K562 (cell line): ENCODE measurements around the gene SYT3. TPM values are rescaled to one million over a fixed set of nuclear protein-coding genes. Genes with fewer than 3 reads are reported as not detected.

Experiments used
- ATAC-seq: fragments of 200-7000 bp; cut with Tn5 transposase; 3 replicates; pipeline ENCODE4 v1.9.1; 2020; ENCODE audit warnings: moderate library complexity
- BruUV-seq: library from RNA; stranded (reverse); fragments of 400-500 nt; replicated peaks from 2 replicates; lab custom pipeline; 2021; lab: Mats Ljungman, UMichigan
- CTCF ChIA-PET: fragments of 300-600 bp; formaldehyde crosslinking; extraction: SDS; loops from one replicate; lab custom pipeline; 2021; ENCODE audit warnings: low intra/inter-chr PET ratio; lab: Yijun Ruan, JAX
- POLR2A ChIA-PET: fragments of 300-600, 350-650 bp; sonication (Branson Sonifier 250); formaldehyde crosslinking; extraction: SDS; loops from one replicate; lab custom pipeline; 2021; ENCODE audit warnings: antibody characterized with exemption, inconsistent platforms; lab: Yijun Ruan, JAX
- DNase-seq, 4 experiments: peaks; one replicate each; pipeline versions ENCODE4 v3.0.0 to v3.0.0-alpha.2; 2011 to 2018; ENCODE audit warnings: low spot score in 3 of 4, mixed read lengths in 3 of 4; ENCODE audit errors: extremely low read depth in 1 of 4
- FAIRE-seq: peaks from 2 replicates; lab custom pipeline; 2011; peaks lifted over from hg19 to GRCh38; lab: Jason Lieb, UNC
- H2AFZ ChIP-seq: 2 replicates; pipeline ENCODE4 v1.6.0; 2011; ENCODE audit warnings: low read depth, low read length, control low read depth, inconsistent platforms
- H3K27ac ChIP-seq: fragments of 200-600 bp; 3 replicates; pipeline ENCODE4 v1.8.0; 2011; ENCODE audit warnings: low read depth, mild to moderate bottlenecking, control low read depth, inconsistent platforms, low read length, moderate library complexity, mixed read lengths; ENCODE audit errors: extremely low read depth
- H3K27me3 ChIP-seq, 2 experiments: fragments of 300-600 bp in 1 of 2; 2 replicates in 1 of 2; 3 replicates in 1 of 2; pipeline versions ENCODE4 v1.6.0 to v1.8.0; 2011; ENCODE audit warnings: inconsistent platforms in 2 of 2, low read length in 2 of 2, mild to moderate bottlenecking in 1 of 2, mixed read lengths in 1 of 2, moderate library complexity in 1 of 2; ENCODE audit not compliant: control insufficient read depth in 2 of 2, insufficient read depth in 2 of 2
- H3K36me3 ChIP-seq: fragments of 300-600 bp; 3 replicates; pipeline ENCODE4 v1.8.0; 2011; ENCODE audit warnings: mild to moderate bottlenecking, low read length, inconsistent platforms; ENCODE audit not compliant: control insufficient read depth, insufficient read depth
- H3K4me1 ChIP-seq, 2 experiments: fragments of 200-600 bp in 1 of 2; replicated peaks in 1 of 2; 2 replicates in 1 of 2; 3 replicates in 1 of 2; pipeline versions ENCODE4 v1.5.1 to v1.8.0; 2011; ENCODE audit warnings: inconsistent platforms in 2 of 2, low read length in 2 of 2, mild to moderate bottlenecking in 1 of 2, mixed read lengths in 1 of 2, moderate library complexity in 1 of 2; ENCODE audit not compliant: control insufficient read depth in 2 of 2, insufficient read depth in 2 of 2
- H3K4me2 ChIP-seq: 2 replicates; pipeline ENCODE4 v1.6.1; 2011; ENCODE audit warnings: low read length, control low read depth, inconsistent platforms, mixed read lengths; ENCODE audit not compliant: insufficient read depth
- H3K4me3 ChIP-seq: fragments of 200-600 bp; sonication (generic), shearing (Covaris generic); 2 replicates; pipeline ENCODE4 v1.5.1; 2016; ENCODE audit warnings: control low read depth, inconsistent platforms
- H3K79me2 ChIP-seq: fragments of 200-600 bp; 3 replicates; pipeline ENCODE4 v1.8.0; 2011; ENCODE audit warnings: low read length, inconsistent platforms; ENCODE audit not compliant: control insufficient read depth, insufficient read depth
- H3K9ac ChIP-seq, 2 experiments: 2 replicates each; pipeline versions ENCODE4 v1.6.0 to v1.6.1; 2011; ENCODE audit warnings: low read depth in 2 of 2, low read length in 2 of 2, control low read depth in 1 of 2, inconsistent platforms in 1 of 2, mild to moderate bottlenecking in 1 of 2, mixed read lengths in 1 of 2; ENCODE audit not compliant: insufficient read depth in 1 of 2
- H3K9me1 ChIP-seq: one replicate; pipeline ENCODE4 v1.6.0; 2011; ENCODE audit warnings: inconsistent platforms, mild to moderate bottlenecking, low read length, moderate library complexity; ENCODE audit not compliant: control insufficient read depth, insufficient read depth
- H3K9me3 ChIP-seq: replicated peaks from 2 replicates; pipeline ENCODE4 v1.5.1; 2011; ENCODE audit warnings: low read depth, low read length, inconsistent platforms; ENCODE audit not compliant: control insufficient read depth, insufficient read depth
- H4K20me1 ChIP-seq: replicated peaks from 2 replicates; pipeline ENCODE4 v1.6.1; 2011; ENCODE audit warnings: low read length, inconsistent platforms, mixed read lengths; ENCODE audit not compliant: control insufficient read depth, insufficient read depth
- PRDM10 ChIP-seq: fragments of 450-650 bp; IDR thresholded peaks from 2 replicates; pipeline ENCODE4 v1.6.1; 2018; ENCODE audit not compliant: partially characterized antibody
- ZHX1 ChIP-seq: fragments of 150-350 bp; conservative IDR thresholded peaks from 2 replicates; pipeline ENCODE4 v1.6.1; 2014; ENCODE audit warnings: low read length
- WGBS: fragments of 100-300 bp; shearing (Covaris generic); methylation state at CpG from one replicate; pipeline ENCODE4 v1.1.6; 2016; ENCODE audit warnings: low coverage, mixed read lengths; ENCODE audit not compliant: insufficient coverage; ENCODE audit errors: missing lambda C conversion rate; 5-methylcytosine and 5-hydroxymethylcytosine counted together
- in situ Hi-C: fragments of 300-500 bp; cut with MboI; formaldehyde crosslinking; loops from 4 replicates; pipeline ENCODE4 v1.15.0; 2018; ENCODE audit warnings: inconsistent platforms, mixed read lengths
- intact Hi-C: fragments of 100-400 bp; cut with micrococcal nuclease; formaldehyde crosslinking; loops from 2 replicates; pipeline ENCODE4 v1.14.2; 2022
- polyA plus RNA-seq, 8 experiments: library from polyadenylated mRNA; depleted of rRNA in 4 of 8; stranded (reverse) in 5 of 8; unstranded in 3 of 8; fragments of >200 nt; fragmentation: Nextera tagmentation in 2 of 8; fragmentation: Illumina TruSeq in 1 of 8; extraction: Ambion mirVana in 2 of 8; extraction: Trizol in 1 of 8; gene quantifications; 2 replicates each; pipeline versions ENCODE4 v1.2.1 to v1.2.3, GENCODE V29; 2011 to 2014; ENCODE audit warnings: inconsistent platforms in 1 of 8, missing spikeins in 1 of 8
- total RNA-seq, 7 experiments: library from RNA; depleted of rRNA in 6 of 7; stranded (reverse); fragments of >200 nt in 6 of 7; fragmentation: Illumina TruSeq in 2 of 7; extraction: Trizol in 2 of 7; gene quantifications; 2 replicates each; pipeline versions ENCODE4 v1.2.1 to v1.2.3, GENCODE V29; 2011 to 2021; ENCODE audit warnings: low replicate concordance in 1 of 7

Gene SYT3
- total and polyA plus RNA-seq, 9 of the 15 experiments (the other 6 are each of a cell fraction or from before 2014, with no cell fraction given), result 0.36 to 2.0 (median 0.54) TPM; not detected in 2

GRCh38 chr19:50628551-50628950 is 11.1 kb downstream of the SYT3 start:
- WGBS, result 4% methylated on average over 4 of the region's 7 CpGs
- BruUV-seq, result no TSS peak
- Histone ChIP-seq H3K9me1 (no peaks in the 10 kb centered on the region), H3K4me1 (peaks cover 0 to 21% of the 10 kb centered on the region in 2 experiments; a peak in 2 of 5 replicates), H3K4me2 (no peak overlapping the region), H4K20me1 (no peaks in the 10 kb centered on the region), H2AFZ (no peak overlapping the region), H3K4me3 (no peak overlapping the region), H3K27me3 (no peaks in the 10 kb centered on the region), H3K79me2 (no peaks in the 10 kb centered on the region), H3K36me3 (no peaks in the 10 kb centered on the region), H3K9me3 (0 out of 2 replicates have a peak, but pooled peaks cover 2% of the 10 kb centered on the region), H3K27ac (no peak overlapping the region), H3K9ac (no peak overlapping the region)
- no peak for ATAC-seq
- FAIRE-seq, result no peak
- TF ChIP-seq PRDM10, result peak; percentile 54
- TF ChIP-seq ZHX1, result no peak
- ChIA-PET POLR2A (interaction anchor here (1.4 kb wide), 1 partner anchor 96 kb away, joined by 3 read pairs; no protein-coding TSS in a partner anchor), CTCF (no interaction called here)
- no peak for DNase-seq
- in situ Hi-C loops (no loop called here), intact Hi-C loops (no loop called here)
